ENCODE measurements around the gene INSYN2A. TPM values are rescaled to one million over a fixed set of nuclear protein-coding genes. Genes with fewer than 3 reads are reported as not detected.

INSYN2A gene
- total RNA-seq (2021): not detected in 2 replicates
- Bru-seq, nascent RNA: percentile 9 among the genes with signal in this experiment
- BruChase-seq, experiment 1, labeled RNA remaining after a 2-hour chase: percentile 10 among the genes with signal in this experiment
- percentile 8 among the genes with signal in this experiment for BruChase-seq, experiment 2, labeled RNA remaining after a 6-hour chase
- long read RNA-seq, partial matches to known transcripts: 0 of 2 reads
- long read RNA-seq, other reads (novel, unspliced or antisense): 2 of 2 reads

DNA sequence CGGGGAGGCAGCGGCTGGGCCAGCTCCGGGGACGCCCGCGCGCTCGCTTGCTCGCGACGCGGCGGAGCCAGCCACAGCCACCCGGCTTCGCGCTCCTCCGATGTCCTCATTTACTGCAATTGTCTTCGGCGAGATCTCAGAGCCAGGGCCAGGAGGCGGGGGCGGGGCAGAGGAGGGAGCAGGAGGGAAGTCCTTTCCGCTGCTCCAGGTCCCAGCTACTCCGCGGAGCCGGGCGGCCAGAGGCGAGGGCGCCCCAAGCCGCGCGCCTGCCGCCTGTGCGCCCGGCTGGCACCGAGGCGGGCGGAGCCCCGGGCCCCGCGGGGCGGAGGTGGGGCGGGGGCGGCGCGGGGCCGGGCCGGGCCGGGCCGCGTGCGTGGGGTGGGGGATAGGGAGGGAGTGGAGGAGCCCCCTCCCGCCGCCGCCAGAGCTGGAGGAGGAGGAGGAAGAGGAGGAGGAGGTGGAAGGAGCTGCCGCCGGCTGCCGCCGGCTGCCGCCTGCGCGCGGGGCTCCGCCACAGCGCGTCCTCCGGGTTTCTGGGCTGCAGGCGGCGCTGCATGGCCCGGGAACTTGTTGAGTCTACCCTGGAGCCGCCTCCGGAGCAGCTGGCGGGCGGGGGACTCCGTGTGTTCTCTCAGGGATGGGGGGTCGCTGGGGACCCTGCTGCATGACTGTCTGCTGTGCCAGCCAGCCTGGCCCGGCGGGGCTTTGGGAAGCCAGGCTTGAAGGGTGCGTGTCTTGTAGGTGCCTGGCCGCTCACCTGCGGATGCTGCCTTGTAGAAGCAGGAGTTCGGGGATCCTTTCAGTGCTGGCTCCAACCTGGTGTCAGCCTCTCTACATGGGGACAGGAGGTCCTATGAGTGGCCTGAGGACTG, at the start of gene INSYN2A:
Gene INSYN2A, minus strand, starts transcription at position 310 of the 872 bp plus-strand sequence. CDS start 20,196 bp downstream, outside the sequence.
- BruUV-seq (replicated peaks): no TSS peak

DNA sequence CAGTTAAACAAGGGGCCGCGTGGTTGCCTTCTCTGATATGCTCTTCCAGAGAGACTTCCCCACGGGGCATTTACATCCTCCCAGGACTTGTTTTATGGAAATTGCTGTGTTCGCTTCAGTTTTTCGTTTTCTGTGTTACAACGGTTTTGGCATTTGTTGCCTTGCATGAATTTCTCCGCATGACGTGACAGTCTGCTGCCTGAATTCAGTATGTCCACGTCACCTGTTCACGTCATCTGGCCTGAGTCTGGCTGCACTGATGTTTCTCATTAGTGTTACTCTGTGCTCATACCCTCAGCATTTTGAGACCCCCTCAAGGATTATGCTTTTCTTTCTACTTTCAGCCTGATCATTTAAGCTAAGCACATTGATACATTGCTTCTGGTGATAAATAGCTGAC, 49.1 kb upstream of the INSYN2A start:
- intact Hi-C loops (cut with micrococcal nuclease; ENCODE audit: unreplicated experiment): no loop called here
- Histone ChIP-seq H3K4me3 (ENCODE audit: low read depth, low read length, poor library complexity, severe bottlenecking) (no peak overlapping the region), H3K4me1 (ENCODE audit: insufficient read depth, low read length, poor library complexity, severe bottlenecking) (no peaks in the 10 kb centered on the region), H3K27me3 (replicated peaks; ENCODE audit: insufficient read depth, low read depth, low read length, poor library complexity) (no peaks in the 10 kb centered on the region), H3K27ac (ENCODE audit: low read depth, low read length, poor library complexity, severe bottlenecking) (no peak overlapping the region), H3K9me3 (ENCODE audit: low read depth, low read length, poor library complexity, severe bottlenecking) (no peaks in the 10 kb centered on the region), H3K36me3 (ENCODE audit: insufficient read depth, low read length, poor library complexity, severe bottlenecking) (no peaks in the 10 kb centered on the region)
- ChIA-PET CTCF (no interaction called here), POLR2A (ENCODE audit: low non-redundant PET) (no interaction called here)
- no TSS peak for BruUV-seq (replicated peaks)
- DNase-seq (ENCODE audit: low spot score): no peak
- TF ChIP-seq, protein P1, sequence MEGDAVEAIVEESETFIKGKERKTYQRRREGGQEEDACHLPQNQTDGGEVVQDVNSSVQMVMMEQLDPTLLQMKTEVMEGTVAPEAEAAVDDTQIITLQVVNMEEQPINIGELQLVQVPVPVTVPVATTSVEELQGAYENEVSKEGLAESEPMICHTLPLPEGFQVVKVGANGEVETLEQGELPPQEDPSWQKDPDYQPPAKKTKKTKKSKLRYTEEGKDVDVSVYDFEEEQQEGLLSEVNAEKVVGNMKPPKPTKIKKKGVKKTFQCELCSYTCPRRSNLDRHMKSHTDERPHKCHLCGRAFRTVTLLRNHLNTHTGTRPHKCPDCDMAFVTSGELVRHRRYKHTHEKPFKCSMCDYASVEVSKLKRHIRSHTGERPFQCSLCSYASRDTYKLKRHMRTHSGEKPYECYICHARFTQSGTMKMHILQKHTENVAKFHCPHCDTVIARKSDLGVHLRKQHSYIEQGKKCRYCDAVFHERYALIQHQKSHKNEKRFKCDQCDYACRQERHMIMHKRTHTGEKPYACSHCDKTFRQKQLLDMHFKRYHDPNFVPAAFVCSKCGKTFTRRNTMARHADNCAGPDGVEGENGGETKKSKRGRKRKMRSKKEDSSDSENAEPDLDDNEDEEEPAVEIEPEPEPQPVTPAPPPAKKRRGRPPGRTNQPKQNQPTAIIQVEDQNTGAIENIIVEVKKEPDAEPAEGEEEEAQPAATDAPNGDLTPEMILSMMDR (conservative IDR thresholded peaks at IDR 0.05; ENCODE audit: low read depth, low read length): no peak
- TF ChIP-seq EZH2 (IDR thresholded peaks at IDR 0.05; ENCODE audit: borderline replicate concordance, low read depth, low read length, poor library complexity, severe bottlenecking): no peak

More for the DNA sequence above, at the start of gene INSYN2A:
- TF ChIP-seq, protein P1 (conservative IDR thresholded peaks at IDR 0.05; ENCODE audit: low read depth, low read length): peak; percentile 42
- TF ChIP-seq EZH2 (IDR thresholded peaks at IDR 0.05; ENCODE audit: borderline replicate concordance, low read depth, low read length, poor library complexity, severe bottlenecking): no peak
- Histone ChIP-seq H3K27ac (ENCODE audit: low read depth, low read length, poor library complexity, severe bottlenecking) (no peak within 1 kb of the TSS), H3K36me3 (ENCODE audit: insufficient read depth, low read length, poor library complexity, severe bottlenecking) (no peaks in the 10 kb centered on the region), H3K4me3 (ENCODE audit: low read depth, low read length, poor library complexity, severe bottlenecking) (peak within 1 kb of the TSS; percentile 31), H3K9me3 (ENCODE audit: low read depth, low read length, poor library complexity, severe bottlenecking) (no peaks in the 10 kb centered on the region), H3K27me3 (replicated peaks; ENCODE audit: insufficient read depth, low read depth, low read length, poor library complexity) (peaks cover 39% of the 10 kb centered on the region), H3K4me1 (ENCODE audit: insufficient read depth, low read length, poor library complexity, severe bottlenecking) (peaks cover 18% of the 10 kb centered on the region)
- ChIA-PET CTCF (interaction anchor here (0.6 kb wide), 1 partner anchor 928 kb away, joined by 3 read pairs; no protein-coding TSS in a partner anchor), POLR2A (ENCODE audit: low non-redundant PET) (no interaction called here)
- intact Hi-C loops (cut with micrococcal nuclease; ENCODE audit: unreplicated experiment): no loop called here
- peak; percentile 69 for DNase-seq (ENCODE audit: low spot score)

- Histone ChIP-seq H3K27me3 (replicated peaks; ENCODE audit: insufficient read depth, low read depth, low read length, poor library complexity) (no peaks in the 10 kb centered on the region), H3K9me3 (ENCODE audit: low read depth, low read length, poor library complexity, severe bottlenecking) (no peaks in the 10 kb centered on the region), H3K4me1 (ENCODE audit: insufficient read depth, low read length, poor library complexity, severe bottlenecking) (no peaks in the 10 kb centered on the region), H3K27ac (ENCODE audit: low read depth, low read length, poor library complexity, severe bottlenecking) (no peak overlapping the region), H3K4me3 (ENCODE audit: low read depth, low read length, poor library complexity, severe bottlenecking) (no peak overlapping the region), H3K36me3 (ENCODE audit: insufficient read depth, low read length, poor library complexity, severe bottlenecking) (no peaks in the 10 kb centered on the region)
- intact Hi-C loops (cut with micrococcal nuclease; ENCODE audit: unreplicated experiment): loop anchor here (2.0 kb wide), 1 partner anchor 333 kb away; no protein-coding TSS in a partner anchor
- TF ChIP-seq EZH2 (IDR thresholded peaks at IDR 0.05; ENCODE audit: borderline replicate concordance, low read depth, low read length, poor library complexity, severe bottlenecking): no peak
- TF ChIP-seq, protein P1 (conservative IDR thresholded peaks at IDR 0.05; ENCODE audit: low read depth, low read length): peak; percentile 87
- no TSS peak for BruUV-seq (replicated peaks)
- CTCF ChIA-PET: interaction anchor here (0.5 to 1.0 kb wide), 5 partner anchors 11 to 610 kb away, joined by 3 to 7 read pairs (median 3); no protein-coding TSS in a partner anchor
- peak; percentile 71 for DNase-seq (ENCODE audit: low spot score)
- POLR2A ChIA-PET (ENCODE audit: low non-redundant PET): interaction anchor here (0.7 kb wide), 1 partner anchor 13 kb away, joined by 3 read pairs; no protein-coding TSS in a partner anchor
These were observed 47.3 kb upstream of the INSYN2A start for GRCh38 chr10:127243490-127244272.
